Activated naive CD4-positive, alpha-beta T cell treated with anti-CD3 and anti-CD28 coated beads, Interleukin-2, amount 50 U/mL, for 72 hours (primary cell): ENCODE results near the gene BACH1. TPM values are rescaled to one million over a fixed set of nuclear protein-coding genes. Genes with fewer than 3 reads are reported as not detected.

ENCODE experiments used
- ATAC-seq, 2 donors: fragments of 150-1000 bp; cut with Tn5 transposase; 2 replicates each; pipeline ENCODE4 v1.10.0; 2021; ENCODE audit warnings: mild to moderate bottlenecking in 2 of 2, moderate library complexity in 2 of 2
- DNase-seq, 2 donors: peaks; one replicate each; pipeline ENCODE4 v3.0.0; 2021 to 2022; ENCODE audit warnings: low spot score in 2 of 2
- H3K27ac Mint-ChIP-seq, 2 donors: one replicate each; pipeline ENCODE4 v1.8.0; 2022; ENCODE audit warnings: mild to moderate bottlenecking in 2 of 2, mixed read lengths in 2 of 2
- H3K36me3 Mint-ChIP-seq, 2 donors: one replicate each; pipeline ENCODE4 v1.8.0; 2022; ENCODE audit warnings: mixed read lengths in 2 of 2
- H3K9me3 Mint-ChIP-seq, 2 donors: one replicate each; pipeline ENCODE4 v1.8.0; 2022; ENCODE audit warnings: mixed read lengths in 2 of 2
- total RNA-seq, 2 donors: library from RNA; stranded (reverse); gene quantifications; one replicate each; pipeline ENCODE4 v1.2.3, GENCODE V29; 2022

The BACH1 gene
- total RNA-seq, 2 donors from 2014 or later = 22.1 to 40.7 TPM

DNA sequence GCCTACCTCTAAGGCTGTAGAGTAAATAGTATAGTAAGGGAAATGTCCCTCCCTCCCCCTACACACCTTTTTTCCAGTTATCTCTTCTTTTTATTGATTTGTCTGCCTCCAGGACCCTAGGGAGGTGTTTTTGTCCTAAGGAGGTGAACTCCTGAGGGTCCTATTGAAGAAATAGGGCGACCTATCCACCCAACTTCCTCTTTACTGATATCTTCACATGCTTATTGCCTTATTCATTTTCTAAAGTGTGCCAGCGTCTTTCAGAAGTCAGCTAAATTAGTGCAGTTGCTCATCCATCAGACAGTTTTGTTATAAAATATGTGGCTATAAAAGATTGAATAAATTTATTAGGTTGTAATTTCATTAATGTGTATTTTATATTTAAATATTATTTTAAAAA lies 5.9 kb downstream of the BACH1 start:
- no peaks in the 10 kb centered on the region for H3K9me3 Mint-ChIP-seq
- H3K27ac Mint-ChIP-seq = no peak overlapping the region
- DNase-seq = no peak
- H3K36me3 Mint-ChIP-seq = peaks cover 12 to 16% of the 10 kb centered on the region in 2 donors
- ATAC-seq = no peak

DNA sequence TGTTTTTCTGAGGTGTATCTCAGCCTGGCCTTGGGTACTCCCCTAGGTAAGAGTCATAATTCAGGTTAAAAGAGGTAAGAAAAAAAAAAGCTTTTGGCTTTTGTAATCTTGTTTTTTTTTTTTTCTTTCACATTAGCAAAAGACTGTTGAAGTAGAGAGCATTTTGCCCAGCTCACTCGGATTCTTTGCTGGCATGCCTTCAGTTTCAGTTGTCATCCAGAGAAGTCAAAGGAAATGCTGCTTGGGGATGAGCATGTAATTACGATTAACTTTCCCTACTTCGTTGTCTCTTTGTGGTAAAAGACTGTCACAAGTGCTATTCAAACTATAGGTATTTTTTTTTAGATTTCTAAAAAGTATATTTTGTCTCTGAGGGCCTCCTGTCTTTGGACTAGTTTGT lies 6.3 kb downstream of the BACH1 start:
- ATAC-seq = no peak
- H3K36me3 Mint-ChIP-seq = peaks cover 8 to 12% of the 10 kb centered on the region in 2 donors
- peak overlapping the region in 1 of 2 donors; percentile 77 for H3K27ac Mint-ChIP-seq
- no peak for DNase-seq
- H3K9me3 Mint-ChIP-seq = no peaks in the 10 kb centered on the region

DNA sequence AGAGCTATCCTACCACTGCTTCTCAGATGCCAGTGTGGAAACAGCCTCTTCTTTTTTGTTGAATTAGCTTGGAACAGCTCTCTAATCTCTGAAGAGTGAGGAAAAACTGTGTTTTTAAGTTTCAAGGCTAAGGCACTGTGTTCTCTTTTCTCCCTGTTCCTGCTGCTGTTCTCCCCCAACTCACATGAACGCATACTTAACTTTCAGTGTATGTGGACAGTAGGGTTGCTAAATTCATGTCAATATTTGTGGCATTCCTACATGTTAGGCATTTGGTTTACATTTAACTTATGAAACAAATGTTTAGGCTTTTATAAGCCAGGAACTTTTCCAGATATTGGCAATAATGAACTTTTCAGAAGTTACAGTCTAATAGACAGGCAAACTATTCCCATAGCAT lies 6.8 kb downstream of the BACH1 start:
- no peaks in the 10 kb centered on the region for H3K9me3 Mint-ChIP-seq
- peaks cover 7 to 10% of the 10 kb centered on the region in 2 donors for H3K36me3 Mint-ChIP-seq
- no peak for DNase-seq
- H3K27ac Mint-ChIP-seq = peak overlapping the region in 1 of 2 donors; percentile 77
- no peak for ATAC-seq

DNA sequence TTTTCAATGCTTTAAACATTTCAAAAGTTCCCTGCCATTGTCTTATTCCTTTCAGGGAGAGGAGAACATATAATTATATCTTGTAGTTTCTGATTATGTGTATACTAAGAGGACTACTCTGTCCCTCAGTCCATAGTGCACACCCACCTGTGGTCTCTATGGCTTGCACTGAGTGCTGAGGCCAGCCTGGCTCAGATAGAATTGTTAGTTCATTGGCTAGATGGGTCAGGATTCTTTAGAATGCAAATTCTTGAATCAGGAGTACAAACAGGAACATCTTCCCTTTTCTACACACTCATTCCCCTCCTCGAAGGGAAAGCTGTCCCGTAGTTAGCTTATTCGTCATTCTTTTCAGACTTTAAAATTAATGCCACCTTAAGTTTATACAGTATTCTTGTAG lies 8.2 kb downstream of the BACH1 start:
- H3K27ac Mint-ChIP-seq = no peak overlapping the region
- peaks cover 9 to 15% of the 10 kb centered on the region in 2 donors for H3K36me3 Mint-ChIP-seq
- ATAC-seq (peak in 1 of 2 donors; percentile 27), DNase-seq (no peak)
- no peaks in the 10 kb centered on the region for H3K9me3 Mint-ChIP-seq

DNA sequence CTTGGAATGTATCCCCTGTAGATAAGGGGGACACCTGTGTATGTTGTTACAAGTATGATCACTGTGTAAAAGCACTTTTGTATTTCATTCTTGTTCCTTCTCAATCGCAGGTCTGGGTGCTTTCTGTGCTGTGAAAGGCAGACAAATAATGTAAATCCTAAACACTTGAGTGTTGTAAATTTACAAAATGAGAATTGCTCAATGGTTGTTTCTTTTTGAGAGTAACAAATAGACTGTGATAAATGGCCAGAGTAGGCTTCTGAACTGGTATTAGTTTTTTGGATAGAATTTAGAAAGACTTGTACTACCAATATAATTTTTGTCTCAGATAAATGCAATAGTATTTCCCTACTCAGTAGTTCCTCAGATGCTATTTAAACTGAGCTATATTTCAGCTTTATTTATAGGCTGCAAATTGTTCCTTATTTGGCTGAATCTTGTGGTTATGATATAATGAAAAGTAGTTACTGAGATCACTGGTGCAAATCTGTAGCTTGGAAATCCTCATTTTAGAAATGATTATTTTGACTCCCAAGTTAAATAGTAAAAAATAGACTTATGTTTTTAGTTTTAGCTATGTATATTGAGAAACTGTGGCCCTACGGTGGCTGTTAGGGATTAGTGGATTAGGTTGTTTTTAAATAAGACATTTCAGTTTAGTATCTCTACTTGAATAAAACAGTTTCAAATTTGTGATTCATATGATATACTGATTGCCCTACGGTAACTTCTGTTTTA lies 9.2 kb downstream of the BACH1 start:
- ATAC-seq = peak in 1 of 2 donors; percentile 67
- H3K27ac Mint-ChIP-seq = no peak overlapping the region
- no peak for DNase-seq

DNA sequence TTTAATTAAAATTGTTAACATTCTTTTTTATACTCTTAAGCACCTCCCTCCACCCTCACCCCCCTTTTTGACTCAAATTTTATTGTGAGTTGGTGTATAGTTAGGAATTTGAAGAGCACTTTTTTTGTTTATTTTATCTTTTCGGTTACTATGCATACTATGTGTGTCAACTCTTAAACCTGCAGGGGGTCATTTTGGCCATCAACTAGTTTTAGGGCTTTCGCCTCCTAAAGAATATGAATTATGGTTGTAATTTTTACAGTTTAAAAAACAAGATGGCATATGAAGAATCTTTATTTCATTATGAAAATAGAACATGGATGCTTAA lies 9.7 kb downstream of the BACH1 start:
- no peak overlapping the region for H3K27ac Mint-ChIP-seq
- peaks cover 0 to 5% of the 10 kb centered on the region in 2 donors for H3K9me3 Mint-ChIP-seq
- DNase-seq (no peak), ATAC-seq (no peak)
- H3K36me3 Mint-ChIP-seq = peaks cover 13 to 20% of the 10 kb centered on the region in 2 donors

More for the DNA sequence above, 9.2 kb downstream of the BACH1 start:
- Mint-ChIP-seq H3K9me3 (peaks cover 0 to 5% of the 10 kb centered on the region in 2 donors), H3K36me3 (peaks cover 13 to 20% of the 10 kb centered on the region in 2 donors)

DNA sequence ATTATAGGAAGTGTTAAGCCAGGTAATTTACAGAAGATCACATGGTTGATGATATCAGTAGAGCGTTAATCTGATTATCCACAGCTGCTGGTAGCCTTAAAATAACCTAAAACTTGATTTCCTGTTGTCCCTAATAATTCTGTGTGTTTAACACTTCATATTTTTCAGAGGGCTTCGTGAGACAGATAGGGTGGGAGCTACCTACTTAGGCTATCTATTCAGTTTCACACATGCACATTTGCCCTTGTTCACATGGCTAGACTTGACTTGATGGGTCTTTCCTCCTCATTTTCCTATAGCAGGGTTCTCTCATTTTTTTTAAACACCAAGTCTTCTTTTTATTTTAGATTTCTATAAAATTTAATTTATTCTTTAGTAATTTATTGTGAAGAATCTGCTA lies 11.0 kb downstream of the BACH1 start:
- Mint-ChIP-seq H3K36me3 (peaks cover 13 to 20% of the 10 kb centered on the region in 2 donors), H3K27ac (no peak overlapping the region), H3K9me3 (peaks cover 0 to 5% of the 10 kb centered on the region in 2 donors)
- DNase-seq = no peak
- ATAC-seq = no peak

DNA sequence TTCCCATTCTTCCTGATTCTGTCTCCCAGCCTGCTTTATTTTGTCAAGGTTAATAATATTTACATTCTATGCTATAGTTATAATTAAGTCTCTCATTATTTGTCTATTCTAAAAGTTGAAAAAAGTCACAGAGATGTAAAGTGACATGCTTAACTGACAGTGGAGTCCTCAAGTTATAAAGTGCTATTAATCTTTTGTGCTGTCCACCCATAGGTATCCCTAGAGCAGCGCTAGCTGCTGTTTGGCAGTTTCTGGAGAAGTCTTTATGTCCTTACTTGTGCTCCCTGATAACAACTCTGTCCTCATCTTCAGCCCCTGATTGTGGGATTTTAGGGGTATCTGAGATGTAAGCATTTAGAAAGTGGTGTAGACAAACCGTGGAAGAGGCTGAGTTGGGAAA lies 13.1 kb downstream of the BACH1 start:
- ATAC-seq = no peak

DNA sequence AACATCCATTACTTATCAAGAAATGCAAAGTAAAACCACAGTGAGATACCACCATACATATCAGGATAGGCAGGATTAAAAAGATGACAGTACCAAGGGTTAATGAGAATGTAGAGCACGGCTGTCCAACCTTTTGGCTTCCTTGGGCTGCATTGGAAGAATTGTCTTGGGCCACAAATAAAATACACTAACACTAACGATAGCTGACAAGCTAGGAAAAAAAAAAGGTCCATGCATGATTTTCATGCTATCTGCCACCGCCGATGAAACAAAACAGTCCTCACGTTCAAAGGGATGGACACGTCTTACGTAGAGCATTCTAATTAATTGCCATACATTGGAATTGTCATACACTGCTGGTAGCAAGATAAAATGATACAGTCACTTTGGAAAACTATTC lies 14.3 kb downstream of the BACH1 start:
- no peak for ATAC-seq
- no peak for DNase-seq
- Mint-ChIP-seq H3K36me3 (peaks cover 9 to 24% of the 10 kb centered on the region in 2 donors), H3K9me3 (peaks cover 0 to 5% of the 10 kb centered on the region in 2 donors), H3K27ac (no peak overlapping the region)

More for the DNA sequence above, 13.1 kb downstream of the BACH1 start:
- H3K27ac Mint-ChIP-seq = no peak overlapping the region
- peaks cover 9 to 14% of the 10 kb centered on the region in 2 donors for H3K36me3 Mint-ChIP-seq
- peaks cover 0 to 5% of the 10 kb centered on the region in 2 donors for H3K9me3 Mint-ChIP-seq
- DNase-seq = no peak

DNA sequence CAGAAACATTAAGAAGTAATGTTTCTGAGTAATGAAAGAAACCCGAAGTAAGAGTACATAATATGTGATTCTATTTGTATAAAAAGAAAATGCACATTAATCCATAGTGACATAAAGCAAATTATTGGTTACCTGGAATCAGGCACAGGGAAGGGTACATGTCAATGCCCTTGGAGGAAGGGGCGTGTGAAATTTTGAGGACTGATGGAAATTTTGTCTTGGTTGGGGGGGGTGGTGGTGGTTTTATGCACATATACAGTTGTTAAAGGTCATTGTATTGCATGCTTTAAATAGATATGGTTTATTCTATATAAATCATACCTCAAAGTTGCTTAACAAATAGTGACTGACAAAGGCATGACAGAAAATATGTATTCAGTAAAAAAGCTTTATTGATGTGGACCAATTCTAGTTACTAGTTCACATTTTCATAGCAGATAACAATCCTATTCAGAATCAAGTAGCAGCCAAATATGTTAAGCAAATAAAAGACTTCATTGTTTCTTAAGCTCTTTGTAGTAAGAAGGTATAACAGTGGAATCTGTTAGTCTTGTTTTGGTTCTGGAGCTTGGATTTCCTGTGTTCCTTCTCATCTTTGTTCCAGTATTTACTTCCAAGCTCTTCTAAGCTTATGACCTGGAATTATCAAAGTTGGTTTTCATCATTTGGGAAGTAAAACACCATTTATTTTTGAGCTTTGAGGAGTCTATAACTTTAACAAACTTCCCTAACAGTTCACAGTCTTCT lies 15.1 kb downstream of the BACH1 start:
- no peak for ATAC-seq

DNA sequence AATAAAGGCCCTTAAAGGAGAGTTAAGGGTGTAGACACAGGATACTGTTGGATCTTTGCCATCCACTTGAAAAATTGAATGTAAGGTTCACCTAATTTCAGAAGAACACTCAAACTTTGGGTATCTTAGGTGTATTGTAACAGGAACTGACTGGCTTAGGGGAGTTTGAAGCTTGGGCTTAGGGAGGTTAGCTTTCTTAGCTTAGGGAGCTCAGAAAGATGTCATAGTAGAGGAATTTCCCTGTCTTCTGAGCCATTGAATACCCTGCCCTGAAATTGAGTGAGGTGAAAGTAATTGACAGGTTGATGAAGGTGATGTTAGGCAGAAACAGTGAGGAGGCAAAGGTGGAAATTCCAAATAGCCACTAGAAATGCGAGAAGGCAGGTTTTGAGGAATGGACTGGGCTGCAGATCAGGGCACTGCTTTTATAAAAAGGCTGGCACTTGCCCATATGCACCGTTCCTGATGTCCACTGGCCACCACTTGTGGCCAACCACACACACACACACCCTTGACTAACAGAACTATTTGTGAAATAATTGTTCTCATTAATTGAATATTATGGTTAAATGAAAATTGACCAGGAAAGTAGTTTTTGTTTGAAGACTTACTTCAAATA lies 16.5 kb downstream of the BACH1 start:
- Mint-ChIP-seq H3K27ac (peak overlapping the region in 1 of 2 donors; percentile 7), H3K36me3 (peaks cover 9 to 28% of the 10 kb centered on the region in 2 donors), H3K9me3 (peaks cover 0 to 5% of the 10 kb centered on the region in 2 donors)
- DNase-seq (no peak), ATAC-seq (no peak)

More for the DNA sequence above, 15.1 kb downstream of the BACH1 start:
- no peak for DNase-seq
- peaks cover 9 to 28% of the 10 kb centered on the region in 2 donors for H3K36me3 Mint-ChIP-seq
- no peak overlapping the region for H3K27ac Mint-ChIP-seq
- peaks cover 0 to 5% of the 10 kb centered on the region in 2 donors for H3K9me3 Mint-ChIP-seq

DNA sequence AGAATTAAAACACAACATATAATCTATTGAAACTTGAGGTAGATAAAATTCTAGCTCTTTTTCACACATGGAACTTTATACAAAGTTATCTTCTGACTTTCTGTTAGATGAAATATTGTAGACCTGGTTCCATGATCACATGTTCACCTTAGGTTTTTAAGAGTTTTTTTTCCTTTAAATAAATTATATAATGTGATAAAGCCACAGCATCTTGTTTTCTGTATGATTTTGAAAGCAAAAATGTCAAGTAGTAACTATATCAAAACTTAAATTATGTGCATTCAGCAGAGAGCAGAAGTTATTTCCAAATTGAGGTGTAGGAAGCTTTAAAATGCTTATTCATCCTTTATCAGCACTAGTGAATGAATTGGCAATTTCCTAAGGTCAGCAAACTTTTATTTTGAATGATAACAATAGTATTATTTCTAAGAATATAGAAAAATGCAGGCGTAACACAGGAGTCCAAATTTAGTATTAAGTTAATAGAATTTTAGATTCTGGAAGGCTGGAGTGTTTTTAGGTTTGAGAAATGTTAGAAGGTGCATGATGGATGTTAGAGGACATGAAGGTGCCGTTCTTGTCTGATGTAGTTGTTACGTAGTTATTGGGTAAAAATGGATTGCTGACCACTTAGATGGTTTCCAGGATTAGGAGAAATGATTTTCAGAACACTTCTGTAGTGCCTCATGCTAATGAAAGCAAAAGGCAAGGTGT lies 17.5 kb downstream of the BACH1 start:
- H3K36me3 Mint-ChIP-seq = peaks cover 12 to 29% of the 10 kb centered on the region in 2 donors
- no peak for ATAC-seq

DNA sequence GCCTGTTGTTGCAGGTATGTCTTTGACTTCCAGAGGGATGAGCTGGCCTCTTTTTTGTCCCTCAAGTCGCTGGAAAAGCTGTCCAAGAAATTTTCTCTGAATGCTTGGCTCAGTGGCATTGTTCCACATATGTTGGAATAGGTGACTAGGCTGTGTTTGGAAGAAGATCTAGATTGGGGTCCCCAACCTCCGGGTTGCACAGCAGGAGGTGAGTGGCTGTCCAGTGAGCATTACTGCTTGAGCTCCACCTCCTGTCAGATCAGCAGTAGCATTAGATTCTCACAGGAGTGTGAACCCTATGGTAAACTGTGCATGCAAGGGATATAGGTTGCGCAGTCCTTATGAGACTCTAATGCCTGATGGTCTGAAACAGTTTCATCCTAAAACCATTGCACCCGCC lies 18.1 kb downstream of the BACH1 start:
- H3K36me3 Mint-ChIP-seq = peaks cover 13 to 34% of the 10 kb centered on the region in 2 donors
- H3K9me3 Mint-ChIP-seq = peaks cover 0 to 13% of the 10 kb centered on the region in 2 donors
- no peak overlapping the region for H3K27ac Mint-ChIP-seq
- no peak for ATAC-seq
- DNase-seq = no peak

More for the DNA sequence above, 17.5 kb downstream of the BACH1 start:
- Mint-ChIP-seq H3K27ac (no peak overlapping the region), H3K9me3 (peaks cover 0 to 12% of the 10 kb centered on the region in 2 donors)
- DNase-seq = no peak

DNA sequence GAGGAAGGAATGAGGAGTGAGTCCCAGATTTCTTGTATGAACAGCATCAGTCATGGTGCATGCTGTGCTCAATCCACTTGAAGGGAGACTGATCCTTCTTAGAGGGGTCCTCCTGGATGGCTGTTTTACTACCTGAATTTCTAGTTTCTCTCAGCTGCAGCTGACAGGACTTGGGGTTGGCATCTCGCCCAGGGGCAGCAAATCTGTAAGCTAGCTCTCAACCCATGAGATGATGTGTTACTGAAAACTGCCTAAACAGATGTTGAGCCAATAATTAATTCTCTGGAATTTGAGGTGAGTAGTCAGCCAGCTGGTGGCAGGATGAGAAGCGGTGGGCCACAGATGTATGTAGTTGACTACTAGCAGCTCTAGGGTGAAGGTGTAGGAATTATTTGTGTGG lies 19.6 kb downstream of the BACH1 start:
- ATAC-seq = no peak
- Mint-ChIP-seq H3K9me3 (peaks cover 0 to 8% of the 10 kb centered on the region in 2 donors), H3K36me3 (peaks cover 8 to 35% of the 10 kb centered on the region in 2 donors), H3K27ac (no peak overlapping the region)
- no peak for DNase-seq

DNA sequence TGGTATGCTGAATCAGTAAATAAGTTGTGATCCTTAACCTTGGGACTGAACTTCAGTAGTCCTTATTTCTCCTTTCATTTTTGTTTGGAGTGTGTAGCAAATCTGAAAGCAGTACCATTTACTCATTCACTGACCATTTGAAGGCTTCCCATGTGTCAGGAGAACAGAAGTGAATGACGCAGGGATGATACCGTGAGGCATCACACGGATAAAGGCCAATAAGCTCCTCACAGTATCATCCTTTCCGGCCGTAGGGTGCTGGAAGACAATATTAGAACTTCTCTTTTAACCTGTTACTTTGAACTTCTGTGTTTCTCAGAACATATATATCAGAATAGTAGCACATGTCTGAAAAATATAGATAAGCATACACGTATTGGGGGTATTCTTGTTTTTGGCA lies 21.3 kb downstream of the BACH1 start:
- H3K36me3 Mint-ChIP-seq = peaks cover 8 to 35% of the 10 kb centered on the region in 2 donors
- ATAC-seq (no peak), DNase-seq (no peak)
- H3K27ac Mint-ChIP-seq = no peak overlapping the region
- H3K9me3 Mint-ChIP-seq = peaks cover 0 to 8% of the 10 kb centered on the region in 2 donors

DNA sequence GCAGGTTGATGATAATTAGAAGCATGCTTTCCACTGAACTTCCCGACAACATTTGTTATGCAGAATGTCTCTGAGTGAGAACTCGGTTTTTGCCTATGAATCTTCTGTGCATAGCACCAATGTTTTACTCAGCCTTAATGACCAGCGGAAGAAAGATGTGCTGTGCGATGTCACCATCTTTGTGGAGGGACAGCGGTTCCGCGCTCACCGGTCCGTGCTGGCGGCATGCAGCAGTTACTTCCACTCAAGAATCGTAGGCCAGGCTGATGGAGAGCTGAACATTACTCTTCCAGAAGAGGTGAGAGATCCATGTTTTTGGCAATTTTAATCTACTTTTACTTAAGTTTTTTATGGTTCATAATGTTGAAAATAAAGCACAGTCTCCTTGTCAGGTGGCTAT lies 22.5 kb downstream of the BACH1 start:
- Mint-ChIP-seq H3K27ac (no peak overlapping the region), H3K9me3 (peaks cover 0 to 8% of the 10 kb centered on the region in 2 donors), H3K36me3 (peaks cover 13 to 40% of the 10 kb centered on the region in 2 donors)
- ATAC-seq = no peak
- no peak for DNase-seq
